ENCODE measurements around the gene ALDH1A1. TPM values are rescaled to one million over a fixed set of nuclear protein-coding genes. Genes with fewer than 3 reads are reported as not detected.

ALDH1A1 gene
- total and polyA plus RNA-seq, 9 of the 15 experiments (the other 6 are each of a cell fraction or from before 2014, with no cell fraction given), result 1.8 to 86.3 (median 24.4) TPM

DNA sequence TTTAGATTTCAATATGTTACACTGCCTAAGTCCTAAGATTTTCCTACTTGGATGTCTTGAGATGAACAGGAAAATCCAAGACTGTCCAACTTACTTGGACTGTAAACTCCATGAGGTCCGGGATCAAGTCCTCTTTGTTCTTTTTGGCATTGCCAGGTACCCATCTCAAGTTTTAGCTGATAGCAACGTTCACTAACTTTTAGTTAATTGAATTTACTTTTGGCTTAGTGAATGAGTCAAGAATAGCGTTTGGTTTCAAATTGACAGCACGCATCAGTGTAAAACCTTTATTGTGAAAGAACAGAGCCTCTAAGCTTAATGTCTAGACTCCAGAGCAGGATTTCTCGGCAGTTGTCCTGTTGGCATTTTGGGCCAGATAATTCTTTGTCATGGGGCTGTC, 37.2 kb downstream of the ALDH1A1 start:
- H2AFZ ChIP-seq (ENCODE audit: low read depth, low read length), result no peak overlapping the region
- no peak for DNase-seq (ENCODE audit: extremely low read depth in 1 of 4, low spot score in 3 of 4)
- no peaks in the 10 kb centered on the region for H4K20me1 ChIP-seq (replicated peaks; ENCODE audit: control insufficient read depth, insufficient read depth, low read length)
- ChIA-PET CTCF (ENCODE audit: low intra/inter-chr PET ratio) (no interaction called here), POLR2A (no interaction called here)
- no peaks in the 10 kb centered on the region for H3K79me2 ChIP-seq (ENCODE audit: control insufficient read depth, insufficient read depth, low read length)
- FAIRE-seq, result no peak
- H3K27ac ChIP-seq (ENCODE audit: extremely low read depth, low read depth, low read length), result no peak overlapping the region
- no peaks in the 10 kb centered on the region for H3K27me3 ChIP-seq (ENCODE audit: control insufficient read depth in 2 of 2, insufficient read depth in 2 of 2, low read length in 2 of 2)
- in situ Hi-C loops (cut with MboI) (no loop called here), intact Hi-C loops (cut with micrococcal nuclease) (no loop called here)
- H3K9me3 ChIP-seq (replicated peaks; ENCODE audit: control insufficient read depth, insufficient read depth, low read depth, low read length), result no peaks in the 10 kb centered on the region
- H3K4me2 ChIP-seq (ENCODE audit: insufficient read depth, low read length), result no peak overlapping the region
- WGBS (ENCODE audit: insufficient coverage, low coverage, missing lambda C conversion rate), result 48% methylated on average over 4 of the region's 5 CpGs
- H3K4me1 ChIP-seq (replicated peaks in 1 of 2; ENCODE audit: control insufficient read depth in 2 of 2, insufficient read depth in 2 of 2, low read length in 2 of 2), result no peaks in the 10 kb centered on the region; a peak in 1 of 5 replicates
- no TSS peak for BruUV-seq (replicated peaks)
- H3K4me3 ChIP-seq, result no peak overlapping the region
- H3K9ac ChIP-seq (ENCODE audit: insufficient read depth in 1 of 2, low read depth in 2 of 2, low read length in 2 of 2), result no peak overlapping the region
- no peaks in the 10 kb centered on the region for H3K9me1 ChIP-seq (ENCODE audit: control insufficient read depth, insufficient read depth, low read length)
- H3K36me3 ChIP-seq (ENCODE audit: control insufficient read depth, insufficient read depth, low read length), result no peaks in the 10 kb centered on the region
- no peak for ATAC-seq
- TF ChIP-seq, protein P1, sequence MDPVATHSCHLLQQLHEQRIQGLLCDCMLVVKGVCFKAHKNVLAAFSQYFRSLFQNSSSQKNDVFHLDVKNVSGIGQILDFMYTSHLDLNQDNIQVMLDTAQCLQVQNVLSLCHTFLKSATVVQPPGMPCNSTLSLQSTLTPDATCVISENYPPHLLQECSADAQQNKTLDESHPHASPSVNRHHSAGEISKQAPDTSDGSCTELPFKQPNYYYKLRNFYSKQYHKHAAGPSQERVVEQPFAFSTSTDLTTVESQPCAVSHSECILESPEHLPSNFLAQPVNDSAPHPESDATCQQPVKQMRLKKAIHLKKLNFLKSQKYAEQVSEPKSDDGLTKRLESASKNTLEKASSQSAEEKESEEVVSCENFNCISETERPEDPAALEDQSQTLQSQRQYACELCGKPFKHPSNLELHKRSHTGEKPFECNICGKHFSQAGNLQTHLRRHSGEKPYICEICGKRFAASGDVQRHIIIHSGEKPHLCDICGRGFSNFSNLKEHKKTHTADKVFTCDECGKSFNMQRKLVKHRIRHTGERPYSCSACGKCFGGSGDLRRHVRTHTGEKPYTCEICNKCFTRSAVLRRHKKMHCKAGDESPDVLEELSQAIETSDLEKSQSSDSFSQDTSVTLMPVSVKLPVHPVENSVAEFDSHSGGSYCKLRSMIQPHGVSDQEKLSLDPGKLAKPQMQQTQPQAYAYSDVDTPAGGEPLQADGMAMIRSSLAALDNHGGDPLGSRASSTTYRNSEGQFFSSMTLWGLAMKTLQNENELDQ (CRISPR knock-in tag; IDR thresholded peaks at IDR 0.05; ENCODE audit: borderline replicate concordance), result no peak
- TF ChIP-seq ARHGAP35 (IDR thresholded peaks at IDR 0.05; ENCODE audit: partially characterized antibody) (no peak), MEF2D (tag; conservative IDR thresholded peaks at IDR 0.05; ENCODE audit: low read depth) (no peak), SMC3 (conservative IDR thresholded peaks at IDR 0.05; ENCODE audit: insufficient read depth, low read depth, low read length) (no peak), SNIP1 (IDR thresholded peaks at IDR 0.05; ENCODE audit: low read depth) (no peak), KDM2B (CRISPR knock-in tag; IDR thresholded peaks at IDR 0.05) (no peak), ZNF76 (CRISPR knock-in tag; IDR thresholded peaks at IDR 0.05; ENCODE audit: borderline replicate concordance) (no peak), DACH1 (IDR thresholded peaks at IDR 0.05; ENCODE audit: partially characterized antibody) (no peak), MTA3 (IDR thresholded peaks at IDR 0.05; ENCODE audit: borderline replicate concordance) (no peak), BRCA1 (IDR thresholded peaks at IDR 0.05) (no peak), BRCA1 (CRISPR knock-in tag; IDR thresholded peaks at IDR 0.05) (no peak), ZNF644 (tag; IDR thresholded peaks at IDR 0.05; ENCODE audit: low read depth) (no peak), KLF16 (IDR thresholded peaks at IDR 0.05) (no peak), PURB (CRISPR knock-in tag; IDR thresholded peaks at IDR 0.05; ENCODE audit: low read depth) (no peak), NBN (IDR thresholded peaks at IDR 0.05; ENCODE audit: low read depth) (no peak)
- TF ChIP-seq, protein P2, sequence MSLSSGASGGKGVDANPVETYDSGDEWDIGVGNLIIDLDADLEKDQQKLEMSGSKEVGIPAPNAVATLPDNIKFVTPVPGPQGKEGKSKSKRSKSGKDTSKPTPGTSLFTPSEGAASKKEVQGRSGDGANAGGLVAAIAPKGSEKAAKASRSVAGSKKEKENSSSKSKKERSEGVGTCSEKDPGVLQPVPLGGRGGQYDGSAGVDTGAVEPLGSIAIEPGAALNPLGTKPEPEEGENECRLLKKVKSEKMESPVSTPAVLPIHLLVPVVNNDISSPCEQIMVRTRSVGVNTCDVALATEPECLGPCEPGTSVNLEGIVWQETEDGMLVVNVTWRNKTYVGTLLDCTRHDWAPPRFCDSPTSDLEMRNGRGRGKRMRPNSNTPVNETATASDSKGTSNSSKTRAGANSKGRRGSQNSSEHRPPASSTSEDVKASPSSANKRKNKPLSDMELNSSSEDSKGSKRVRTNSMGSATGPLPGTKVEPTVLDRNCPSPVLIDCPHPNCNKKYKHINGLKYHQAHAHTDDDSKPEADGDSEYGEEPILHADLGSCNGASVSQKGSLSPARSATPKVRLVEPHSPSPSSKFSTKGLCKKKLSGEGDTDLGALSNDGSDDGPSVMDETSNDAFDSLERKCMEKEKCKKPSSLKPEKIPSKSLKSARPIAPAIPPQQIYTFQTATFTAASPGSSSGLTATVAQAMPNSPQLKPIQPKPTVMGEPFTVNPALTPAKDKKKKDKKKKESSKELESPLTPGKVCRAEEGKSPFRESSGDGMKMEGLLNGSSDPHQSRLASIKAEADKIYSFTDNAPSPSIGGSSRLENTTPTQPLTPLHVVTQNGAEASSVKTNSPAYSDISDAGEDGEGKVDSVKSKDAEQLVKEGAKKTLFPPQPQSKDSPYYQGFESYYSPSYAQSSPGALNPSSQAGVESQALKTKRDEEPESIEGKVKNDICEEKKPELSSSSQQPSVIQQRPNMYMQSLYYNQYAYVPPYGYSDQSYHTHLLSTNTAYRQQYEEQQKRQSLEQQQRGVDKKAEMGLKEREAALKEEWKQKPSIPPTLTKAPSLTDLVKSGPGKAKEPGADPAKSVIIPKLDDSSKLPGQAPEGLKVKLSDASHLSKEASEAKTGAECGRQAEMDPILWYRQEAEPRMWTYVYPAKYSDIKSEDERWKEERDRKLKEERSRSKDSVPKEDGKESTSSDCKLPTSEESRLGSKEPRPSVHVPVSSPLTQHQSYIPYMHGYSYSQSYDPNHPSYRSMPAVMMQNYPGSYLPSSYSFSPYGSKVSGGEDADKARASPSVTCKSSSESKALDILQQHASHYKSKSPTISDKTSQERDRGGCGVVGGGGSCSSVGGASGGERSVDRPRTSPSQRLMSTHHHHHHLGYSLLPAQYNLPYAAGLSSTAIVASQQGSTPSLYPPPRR (CRISPR knock-in tag; IDR thresholded peaks at IDR 0.05; ENCODE audit: borderline replicate concordance), result no peak
- TF ChIP-seq, protein P3, sequence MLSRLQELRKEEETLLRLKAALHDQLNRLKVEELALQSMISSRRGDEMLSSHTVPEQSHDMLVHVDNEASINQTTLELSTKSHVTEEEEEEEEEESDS (CRISPR knock-in tag; IDR thresholded peaks at IDR 0.05), result no peak
